A549 (cell line): ENCODE results near the gene STK17A. TPM values are rescaled to one million over a fixed set of nuclear protein-coding genes. Genes with fewer than 3 reads are reported as not detected.
A peak's percentile ranks its signal among the peaks of the same experiment; 100 is the strongest.
"Not testable (repeated sequence)": the region's sequence is repeated elsewhere in the genome, so short reads cannot be mapped to it uniquely, and the experiment has no call there.

Source experiments
- ATAC-seq, 2 experiments: fragments of 200-7000 bp in 1 of 2; fragments of >200 bp in 1 of 2; cut with Nextera tagmentation in 1 of 2; cut with Tn5 transposase in 1 of 2; 3 replicates each; pipeline versions ENCODE4 v1.8.0 to v1.9.1; 2018 to 2020; ENCODE audit warnings: mild to moderate bottlenecking in 1 of 2, moderate library complexity in 1 of 2
- CTCF ChIA-PET: fragments of 300-600 bp; sonication (Branson Sonifier 250); formaldehyde crosslinking; extraction: SDS; loops from one replicate; lab custom pipeline; 2021; ENCODE audit warnings: antibody characterized with exemption, inconsistent platforms; lab: Yijun Ruan, JAX
- POLR2A ChIA-PET: fragments of 350-600 bp; formaldehyde crosslinking; extraction: SDS; loops from one replicate; lab custom pipeline; 2021; ENCODE audit warnings: antibody characterized with exemption, inconsistent platforms; lab: Yijun Ruan, JAX
- DNase-seq, 2 experiments: peaks; one replicate each; pipeline versions ENCODE4 v3.0.0 to v3.0.0-alpha.2; 2011 to 2016; ENCODE audit warnings: low read depth in 1 of 2, low spot score in 1 of 2
- FAIRE-seq: peaks from 2 replicates; lab custom pipeline; 2011; peaks lifted over from hg19 to GRCh38; lab: Jason Lieb, UNC
- H3K27ac ChIP-seq, 2 experiments: fragments of >200 bp; sonication (Bioruptor Twin); formaldehyde crosslinking; 3 replicates each; pipeline ENCODE4 v1.5.1; 2016 to 2017
- H3K4me1 ChIP-seq: fragments of >200 bp; sonication (Bioruptor Twin); formaldehyde crosslinking; 3 replicates; pipeline ENCODE4 v1.6.1; 2016
- H3K4me2 ChIP-seq: fragments of >200 bp; sonication (Bioruptor Twin); formaldehyde crosslinking; 3 replicates; pipeline ENCODE4 v1.6.1; 2016
- H3K4me3 ChIP-seq: fragments of >200 bp; sonication (Bioruptor Twin); formaldehyde crosslinking; 3 replicates; pipeline ENCODE4 v1.5.1; 2016
- H3K9me3 ChIP-seq: fragments of >200 bp; sonication (Bioruptor Twin); formaldehyde crosslinking; 3 replicates; pipeline ENCODE4 v1.6.1; 2016
- ATOH8 ChIP-seq: fragments of 250-450 bp; sonication (Bioruptor Pico); IDR thresholded peaks from 2 replicates; pipeline ENCODE4 v1.5.0; 2020; ENCODE audit warnings: low read depth, mild to moderate bottlenecking, moderate library complexity
- EHF ChIP-seq: fragments of 250-450 bp; sonication (Bioruptor Pico); IDR thresholded peaks from 2 replicates; pipeline ENCODE4 v1.5.0; 2020; ENCODE audit warnings: mild to moderate bottlenecking
- EHMT2 ChIP-seq: fragments of 200-600 bp; sonication (generic); IDR thresholded peaks from 2 replicates; pipeline ENCODE4 v1.6.1; 2016; ENCODE audit warnings: antibody characterized with exemption, low read depth, mild to moderate bottlenecking, moderate library complexity
- ELK1 ChIP-seq: fragments of 150-350 bp; IDR thresholded peaks from 2 replicates; pipeline ENCODE4 v1.6.1; 2014; ENCODE audit warnings: low read depth, mild to moderate bottlenecking, low read length
- ESRRA ChIP-seq: fragments of 150-350 bp; IDR thresholded peaks from 2 replicates; pipeline ENCODE4 v1.6.1; 2014; ENCODE audit warnings: mild to moderate bottlenecking, low read length, borderline replicate concordance
- FOSL2 ChIP-seq, 2 experiments: fragments of 450-650 bp in 1 of 2; fragments of >200 bp in 1 of 2; sonication (Bioruptor Twin) in 1 of 2; formaldehyde crosslinking; IDR thresholded peaks; 2 replicates each; pipeline versions ENCODE4 v1.5.0 to v1.6.1; 2016 to 2020; ENCODE audit warnings: mild to moderate bottlenecking in 1 of 2, moderate library complexity in 1 of 2
- HEYL ChIP-seq: fragments of 250-450 bp; sonication (Bioruptor Pico); IDR thresholded peaks from 2 replicates; pipeline ENCODE4 v1.8.0; 2021; ENCODE audit warnings: mild to moderate bottlenecking, moderate library complexity
- HOXA7 ChIP-seq: fragments of 250-450 bp; sonication (Bioruptor Pico); IDR thresholded peaks from 2 replicates; pipeline ENCODE4 v1.5.0; 2020; ENCODE audit warnings: mild to moderate bottlenecking, moderate library complexity
- HOXB13 ChIP-seq: fragments of 250-450 bp; sonication (Bioruptor Pico); IDR thresholded peaks from 2 replicates; pipeline ENCODE4 v1.5.0; 2020; ENCODE audit warnings: low read depth, mild to moderate bottlenecking, moderate library complexity
- JUN ChIP-seq, 2 experiments: fragments of >200 bp; sonication (Bioruptor Twin); formaldehyde crosslinking; IDR thresholded peaks; 2 replicates in 1 of 2; 3 replicates in 1 of 2; pipeline ENCODE4 v1.6.1; 2016 to 2017
- KDM1A ChIP-seq: fragments of 200-600 bp; sonication (generic); IDR thresholded peaks from 2 replicates; pipeline ENCODE4 v1.6.1; 2016; ENCODE audit warnings: low read depth, mild to moderate bottlenecking
- KDM5A ChIP-seq: fragments of 200-600 bp; sonication (generic); IDR thresholded peaks from 2 replicates; pipeline ENCODE4 v1.6.1; 2016; ENCODE audit warnings: antibody characterized with exemption, mild to moderate bottlenecking
- MYC ChIP-seq: IDR thresholded peaks from 2 replicates; pipeline ENCODE4 v1.6.1; 2012; ENCODE audit warnings: mild to moderate bottlenecking, inconsistent platforms, low read length, improper control_type of control experiment, borderline replicate concordance
- NR3C1 ChIP-seq: fragments of >200 bp; sonication (Bioruptor Twin); formaldehyde crosslinking; IDR thresholded peaks from 3 replicates; pipeline ENCODE4 v1.6.1; 2017
- PBX3 ChIP-seq: IDR thresholded peaks from 2 replicates; pipeline ENCODE4 v1.6.1; 2012
- POLR2AphosphoS2 ChIP-seq: conservative IDR thresholded peaks from 2 replicates; pipeline ENCODE4 v1.6.1; 2012; ENCODE audit warnings: low read length, improper control_type of control experiment, inconsistent platforms
- RAD21 ChIP-seq, 2 experiments: fragments of >200 bp in 1 of 2; sonication (Bioruptor Twin) in 1 of 2; formaldehyde crosslinking in 1 of 2; IDR thresholded peaks in 1 of 2; conservative IDR thresholded peaks in 1 of 2; 2 replicates in 1 of 2; 3 replicates in 1 of 2; pipeline ENCODE4 v1.6.1; 2012 to 2018; ENCODE audit warnings: inconsistent platforms in 1 of 2
- RARB ChIP-seq: fragments of 250-450 bp; sonication (Bioruptor Pico); IDR thresholded peaks from 2 replicates; pipeline ENCODE4 v1.8.0; 2021; ENCODE audit warnings: mild to moderate bottlenecking, moderate library complexity
- RNF2 ChIP-seq: fragments of 200-600 bp; sonication (generic); IDR thresholded peaks from 2 replicates; pipeline ENCODE4 v1.6.1; 2016; ENCODE audit warnings: low read depth, mild to moderate bottlenecking, antibody characterized with exemption, moderate library complexity, borderline replicate concordance
- SMC3 ChIP-seq: fragments of >200 bp; sonication (Bioruptor Twin); formaldehyde crosslinking; IDR thresholded peaks from 3 replicates; pipeline ENCODE4 v1.6.1; 2018; ENCODE audit warnings: inconsistent platforms
- TFCP2L1 ChIP-seq: fragments of 250-450 bp; sonication (Bioruptor Pico); IDR thresholded peaks from 2 replicates; pipeline ENCODE4 v1.5.0; 2021; ENCODE audit warnings: mild to moderate bottlenecking
- WGBS: methylation state at CpG from one replicate; pipeline ENCODE4 v1.1.6; 2017; ENCODE audit errors: missing lambda C conversion rate; 5-methylcytosine and 5-hydroxymethylcytosine counted together
- polyA plus RNA-seq, 4 experiments: library from polyadenylated mRNA; depleted of rRNA in 3 of 4; stranded (reverse); fragments of >200 nt; fragmentation: RNase III in 1 of 4; extraction: RNeasy Plus Mini Kit Qiagen cat#74134 plus additional on column Dnase treatment in 1 of 4; gene quantifications; 2 replicates in 3 of 4; 3 replicates in 1 of 4; pipeline ENCODE4 v1.2.3, GENCODE V29; 2011 to 2017

Gene STK17A
- polyA plus RNA-seq, 2 of the 4 experiments (the other 2 are of a cell fraction), result 27.3 to 47.5 TPM

GRCh38 chr7:43572516-43573049 lies 10.3 kb upstream of the STK17A start (continued):
- TF ChIP-seq ESRRA, result no peak
- TF ChIP-seq FOSL2 (IDR thresholded peaks at IDR 0.05), result no peak
- peak; percentile 87 for TF ChIP-seq FOSL2 (CRISPR knock-in tag; IDR thresholded peaks at IDR 0.05)
- TF ChIP-seq, all 56 proteins: peak for 8

- H3K4me3 ChIP-seq, H3K9me3 ChIP-seq, DNase-seq, FAIRE-seq, H3K4me2 ChIP-seq, ATAC-seq: not testable (repeated sequence)
- Histone ChIP-seq H3K4me1 (peaks cover 24% of the 10 kb centered on the region), H3K27ac (peak overlapping the region; percentile 71 to 87; a peak in 4 of 6 replicates)
- WGBS, result 87% methylated on average over 2 of the region's 2 CpGs
- POLR2A ChIA-PET, result interaction anchor here (1.1 to 1.5 kb wide), 2 partner anchors 9 to 325 kb away, joined by 3 to 4 read pairs; partner anchors contain the start of gene STK17A
- CTCF ChIA-PET, result interaction anchor here (5.5 kb wide), 1 partner anchor 9 kb away, joined by 55 read pairs; the partner anchor contains the start of gene STK17A
Measured at GRCh38 chr7:43573832-43574231, 9.1 kb upstream of the STK17A start.

- Histone ChIP-seq H3K4me3 (no peak overlapping the region), H3K4me2 (no peak overlapping the region), H3K27ac (peak overlapping the region in 1 of 2 experiments; percentile 27; a peak in 1 of 6 replicates), H3K4me1 (peaks cover 19% of the 10 kb centered on the region), H3K9me3 (no peaks in the 10 kb centered on the region)
- no peak for DNase-seq
- ATAC-seq, result no peak
- FAIRE-seq, result no peak
- CTCF ChIA-PET, result interaction anchor here (0.8 to 1.1 kb wide), 3 partner anchors 136 to 264 kb away, joined by 3 to 4 read pairs (median 3); no protein-coding TSS in a partner anchor
- POLR2A ChIA-PET, result no interaction called here
- WGBS, result 81% methylated on average over 6 of the region's 6 CpGs
- TF ChIP-seq ESRRA, result no peak
- TF ChIP-seq RARB, result no peak
- TF ChIP-seq SMC3, result no peak
- TF ChIP-seq NR3C1, result no peak
- no peak for TF ChIP-seq ATOH8 (CRISPR knock-in tag)
- TF ChIP-seq JUN (IDR thresholded peaks at IDR 0.05), result no peak
- no peak for TF ChIP-seq HOXA7
- TF ChIP-seq HEYL (CRISPR knock-in tag), result no peak
- TF ChIP-seq RNF2, result no peak
- no peak for TF ChIP-seq KDM5A
- TF ChIP-seq EHMT2, result no peak
- TF ChIP-seq KDM1A, result no peak
- TF ChIP-seq TFCP2L1 (CRISPR knock-in tag), result no peak
- no peak for TF ChIP-seq MYC
- no peak for TF ChIP-seq EHF (CRISPR knock-in tag)
- TF ChIP-seq PBX3, result no peak
- TF ChIP-seq HOXB13 (CRISPR knock-in tag), result no peak
- TF ChIP-seq ELK1, result no peak
- TF ChIP-seq RAD21 (conservative IDR thresholded peaks at IDR 0.05 in 1 of 2, IDR thresholded peaks at IDR 0.05 in 1 of 2), result no peak
- TF ChIP-seq POLR2AphosphoS2, result no peak
Measured at GRCh38 chr7:43575506-43575905, 7.4 kb upstream of the STK17A start.
